ENCODE data around the gene PCDHGA10.
"Not testable (repeated sequence)": the region's sequence is repeated elsewhere in the genome, so short reads cannot be mapped to it uniquely, and the experiment has no call there.

PCDHGA10 gene

DNA sequence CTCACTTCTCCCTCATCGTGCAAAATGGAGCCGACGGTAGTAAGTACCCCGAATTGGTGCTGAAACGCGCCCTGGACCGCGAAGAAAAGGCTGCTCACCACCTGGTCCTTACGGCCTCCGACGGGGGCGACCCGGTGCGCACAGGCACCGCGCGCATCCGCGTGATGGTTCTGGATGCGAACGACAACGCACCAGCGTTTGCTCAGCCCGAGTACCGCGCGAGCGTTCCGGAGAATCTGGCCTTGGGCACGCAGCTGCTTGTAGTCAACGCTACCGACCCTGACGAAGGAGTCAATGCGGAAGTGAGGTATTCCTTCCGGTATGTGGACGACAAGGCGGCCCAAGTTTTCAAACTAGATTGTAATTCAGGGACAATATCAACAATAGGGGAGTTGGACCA lies 18.5 kb downstream of the PCDHGA10 start:
- Histone ChIP-seq H3K4me1 (ENCODE audit: control insufficient read depth, insufficient read depth, low read length) (no peaks in the 10 kb centered on the region), H3K27ac (ENCODE audit: low read depth, low read length) (no peak overlapping the region), H3K36me3 (ENCODE audit: control insufficient read depth, insufficient read depth, low read length) (peaks cover 16% of the 10 kb centered on the region), H3K4me3 (ENCODE audit: low read depth, low read length) (no peak overlapping the region), H3K9me3 (ENCODE audit: control insufficient read depth, insufficient read depth, low read depth, low read length) (peaks cover 63% of the 10 kb centered on the region), H3K9ac (ENCODE audit: low read length) (no peak overlapping the region), H3K27me3 (ENCODE audit: control insufficient read depth, insufficient read depth, low read length) (no peaks in the 10 kb centered on the region)

DNA sequence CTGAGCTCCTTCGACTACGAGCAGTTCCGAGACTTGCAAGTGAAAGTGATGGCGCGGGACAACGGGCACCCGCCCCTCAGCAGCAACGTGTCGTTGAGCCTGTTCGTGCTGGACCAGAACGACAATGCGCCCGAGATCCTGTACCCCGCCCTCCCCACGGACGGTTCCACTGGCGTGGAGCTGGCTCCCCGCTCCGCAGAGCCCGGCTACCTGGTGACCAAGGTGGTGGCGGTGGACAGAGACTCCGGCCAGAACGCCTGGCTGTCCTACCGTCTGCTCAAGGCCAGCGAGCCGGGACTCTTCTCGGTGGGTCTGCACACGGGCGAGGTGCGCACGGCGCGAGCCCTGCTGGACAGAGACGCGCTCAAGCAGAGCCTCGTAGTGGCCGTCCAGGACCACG lies 19.5 kb downstream of the PCDHGA10 start:
- not testable (repeated sequence) for H3K9ac ChIP-seq (ENCODE audit: low read length); H3K4me3 ChIP-seq (ENCODE audit: low read depth, low read length); H3K27ac ChIP-seq (ENCODE audit: low read depth, low read length); H3K4me1 ChIP-seq (ENCODE audit: control insufficient read depth, insufficient read depth, low read length); H3K27me3 ChIP-seq (ENCODE audit: control insufficient read depth, insufficient read depth, low read length)
- Histone ChIP-seq H3K36me3 (ENCODE audit: control insufficient read depth, insufficient read depth, low read length) (peaks cover 16% of the 10 kb centered on the region), H3K9me3 (ENCODE audit: control insufficient read depth, insufficient read depth, low read depth, low read length) (peaks cover 55% of the 10 kb centered on the region)

DNA sequence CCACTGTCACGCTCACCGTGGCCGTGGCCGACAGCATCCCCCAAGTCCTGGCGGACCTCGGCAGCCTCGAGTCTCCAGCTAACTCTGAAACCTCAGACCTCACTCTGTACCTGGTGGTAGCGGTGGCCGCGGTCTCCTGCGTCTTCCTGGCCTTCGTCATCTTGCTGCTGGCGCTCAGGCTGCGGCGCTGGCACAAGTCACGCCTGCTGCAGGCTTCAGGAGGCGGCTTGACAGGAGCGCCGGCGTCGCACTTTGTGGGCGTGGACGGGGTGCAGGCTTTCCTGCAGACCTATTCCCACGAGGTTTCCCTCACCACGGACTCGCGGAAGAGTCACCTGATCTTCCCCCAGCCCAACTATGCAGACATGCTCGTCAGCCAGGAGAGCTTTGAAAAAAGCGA lies 19.9 kb downstream of the PCDHGA10 start:
- not testable (repeated sequence) for H3K9ac ChIP-seq (ENCODE audit: low read length); H3K27me3 ChIP-seq (ENCODE audit: control insufficient read depth, insufficient read depth, low read length); H3K27ac ChIP-seq (ENCODE audit: low read depth, low read length); H3K4me1 ChIP-seq (ENCODE audit: control insufficient read depth, insufficient read depth, low read length); H3K4me3 ChIP-seq (ENCODE audit: low read depth, low read length)
- H3K9me3 ChIP-seq (ENCODE audit: control insufficient read depth, insufficient read depth, low read depth, low read length): peaks cover 50% of the 10 kb centered on the region
- peaks cover 13% of the 10 kb centered on the region for H3K36me3 ChIP-seq (ENCODE audit: control insufficient read depth, insufficient read depth, low read length)

DNA sequence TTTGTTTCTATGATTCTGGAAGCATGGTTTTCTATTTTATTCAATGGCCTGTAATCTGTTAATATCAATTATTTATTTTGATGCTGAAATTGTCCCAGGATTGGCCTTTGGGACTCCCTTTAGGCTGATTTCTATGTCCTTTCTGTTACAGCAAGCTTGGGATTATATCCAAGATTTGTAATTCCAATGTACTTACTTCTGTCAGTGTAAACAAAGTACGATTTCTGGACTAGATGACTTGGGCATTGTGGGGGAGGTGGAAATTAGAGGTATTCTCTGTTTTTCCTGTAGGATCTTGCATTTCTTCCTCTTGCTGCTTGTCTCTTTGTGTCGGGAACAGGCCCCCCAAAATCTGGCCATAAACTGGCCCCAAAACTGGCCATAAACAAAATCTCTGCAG lies 21.2 kb downstream of the PCDHGA10 start:
- H3K9ac ChIP-seq (ENCODE audit: low read length): no peak overlapping the region
- H3K27me3 ChIP-seq (ENCODE audit: control insufficient read depth, insufficient read depth, low read length): no peaks in the 10 kb centered on the region
- peaks cover 41% of the 10 kb centered on the region for H3K9me3 ChIP-seq (ENCODE audit: control insufficient read depth, insufficient read depth, low read depth, low read length)
- no peak overlapping the region for H3K4me3 ChIP-seq (ENCODE audit: low read depth, low read length)
- peaks cover 9% of the 10 kb centered on the region for H3K36me3 ChIP-seq (ENCODE audit: control insufficient read depth, insufficient read depth, low read length)
- H3K27ac ChIP-seq (ENCODE audit: low read depth, low read length): no peak overlapping the region
- H3K4me1 ChIP-seq (ENCODE audit: control insufficient read depth, insufficient read depth, low read length): no peaks in the 10 kb centered on the region

DNA sequence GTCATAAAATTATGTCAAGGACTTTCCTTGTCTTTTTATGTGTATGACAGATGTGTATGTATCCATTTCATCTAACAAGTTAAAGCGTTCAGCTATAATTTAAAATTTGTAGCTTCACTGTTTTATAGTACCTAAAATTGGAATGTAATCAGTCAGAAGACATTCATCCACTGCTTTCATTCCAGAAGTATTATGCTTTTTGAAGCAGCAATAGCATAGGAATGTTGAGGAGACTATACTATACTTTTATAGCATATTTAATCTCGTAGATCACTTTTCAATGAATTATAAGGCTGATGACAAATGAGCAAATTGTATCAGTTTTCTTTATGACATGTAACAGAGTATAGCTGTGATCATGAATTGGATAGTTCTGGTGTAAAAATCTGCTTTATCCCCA lies 24.4 kb downstream of the PCDHGA10 start:
- Histone ChIP-seq H3K9ac (ENCODE audit: low read length) (no peak overlapping the region), H3K4me1 (ENCODE audit: control insufficient read depth, insufficient read depth, low read length) (no peaks in the 10 kb centered on the region), H3K36me3 (ENCODE audit: control insufficient read depth, insufficient read depth, low read length) (no peaks in the 10 kb centered on the region), H3K4me3 (ENCODE audit: low read depth, low read length) (no peak overlapping the region), H3K27ac (ENCODE audit: low read depth, low read length) (no peak overlapping the region), H3K9me3 (ENCODE audit: control insufficient read depth, insufficient read depth, low read depth, low read length) (peaks cover 29% of the 10 kb centered on the region), H3K27me3 (ENCODE audit: control insufficient read depth, insufficient read depth, low read length) (no peaks in the 10 kb centered on the region)

DNA sequence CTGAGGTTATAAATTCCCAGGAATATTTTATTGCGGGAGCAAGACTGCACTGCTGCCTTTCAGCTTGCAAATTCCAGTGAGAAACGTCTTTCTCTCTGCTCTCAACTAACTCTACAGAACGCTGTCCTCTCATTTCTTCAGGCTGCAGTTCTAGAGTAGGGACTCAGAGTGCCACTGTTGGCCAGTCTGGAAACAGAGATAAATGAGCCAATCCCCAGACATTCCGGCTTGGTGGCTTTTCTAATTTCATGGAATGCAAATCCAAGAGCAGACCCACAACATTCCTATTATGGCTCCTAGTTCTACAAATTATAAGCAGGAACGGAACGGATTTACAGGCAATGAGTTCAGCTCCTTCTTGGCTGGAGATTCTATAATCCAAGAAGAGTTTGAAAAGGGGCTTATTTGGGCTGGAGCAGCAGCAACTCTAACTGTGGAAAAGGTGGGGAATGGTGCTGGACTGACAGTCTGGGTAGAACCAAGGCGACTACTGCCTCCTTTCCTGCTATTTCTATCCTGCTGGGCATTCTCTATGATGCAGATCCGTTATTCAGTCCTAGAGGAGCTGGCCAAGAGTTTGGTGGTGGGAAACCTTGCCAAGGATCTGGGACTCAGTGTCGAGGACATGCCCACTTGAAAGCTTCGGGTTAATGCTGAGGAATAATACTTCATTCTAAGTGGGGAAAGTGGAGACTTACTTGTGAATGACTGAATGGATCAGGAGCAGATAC lies 26.8 kb downstream of the PCDHGA10 start:
- no peaks in the 10 kb centered on the region for H3K4me1 ChIP-seq (ENCODE audit: control insufficient read depth, insufficient read depth, low read length)
- no peak overlapping the region for H3K27ac ChIP-seq (ENCODE audit: low read depth, low read length)
- no peaks in the 10 kb centered on the region for H3K36me3 ChIP-seq (ENCODE audit: control insufficient read depth, insufficient read depth, low read length)
- H3K27me3 ChIP-seq (ENCODE audit: control insufficient read depth, insufficient read depth, low read length): no peaks in the 10 kb centered on the region
- H3K9me3 ChIP-seq (ENCODE audit: control insufficient read depth, insufficient read depth, low read depth, low read length): peaks cover 14% of the 10 kb centered on the region
- H3K9ac ChIP-seq (ENCODE audit: low read length): no peak overlapping the region
- no peak overlapping the region for H3K4me3 ChIP-seq (ENCODE audit: low read depth, low read length)

DNA sequence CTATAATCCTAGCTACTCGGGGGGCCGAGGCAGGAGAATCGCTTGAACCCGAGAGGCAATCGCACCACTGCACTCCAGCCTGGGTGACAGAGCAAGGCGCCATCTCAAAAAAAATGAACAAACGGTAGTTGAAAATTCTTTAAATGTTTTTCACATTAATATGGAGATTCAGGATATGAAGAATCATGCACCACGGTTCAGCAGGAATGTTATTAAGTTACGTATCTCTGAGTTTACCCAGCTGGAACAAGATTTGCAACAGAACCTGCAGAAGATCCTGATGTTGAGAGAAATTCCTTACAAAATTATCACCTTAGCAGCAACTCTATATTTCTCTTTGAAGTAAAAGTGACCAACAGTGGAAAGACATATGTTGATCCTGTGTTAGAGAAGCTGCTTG lies 27.6 kb downstream of the PCDHGA10 start:
- no peak overlapping the region for H3K4me3 ChIP-seq (ENCODE audit: low read depth, low read length)
- peaks cover 14% of the 10 kb centered on the region for H3K9me3 ChIP-seq (ENCODE audit: control insufficient read depth, insufficient read depth, low read depth, low read length)
- no peak overlapping the region for H3K27ac ChIP-seq (ENCODE audit: low read depth, low read length)
- H3K4me1 ChIP-seq (ENCODE audit: control insufficient read depth, insufficient read depth, low read length): no peaks in the 10 kb centered on the region
- no peak overlapping the region for H3K9ac ChIP-seq (ENCODE audit: low read length)
- H3K36me3 ChIP-seq (ENCODE audit: control insufficient read depth, insufficient read depth, low read length): no peaks in the 10 kb centered on the region
- H3K27me3 ChIP-seq (ENCODE audit: control insufficient read depth, insufficient read depth, low read length): no peaks in the 10 kb centered on the region

DNA sequence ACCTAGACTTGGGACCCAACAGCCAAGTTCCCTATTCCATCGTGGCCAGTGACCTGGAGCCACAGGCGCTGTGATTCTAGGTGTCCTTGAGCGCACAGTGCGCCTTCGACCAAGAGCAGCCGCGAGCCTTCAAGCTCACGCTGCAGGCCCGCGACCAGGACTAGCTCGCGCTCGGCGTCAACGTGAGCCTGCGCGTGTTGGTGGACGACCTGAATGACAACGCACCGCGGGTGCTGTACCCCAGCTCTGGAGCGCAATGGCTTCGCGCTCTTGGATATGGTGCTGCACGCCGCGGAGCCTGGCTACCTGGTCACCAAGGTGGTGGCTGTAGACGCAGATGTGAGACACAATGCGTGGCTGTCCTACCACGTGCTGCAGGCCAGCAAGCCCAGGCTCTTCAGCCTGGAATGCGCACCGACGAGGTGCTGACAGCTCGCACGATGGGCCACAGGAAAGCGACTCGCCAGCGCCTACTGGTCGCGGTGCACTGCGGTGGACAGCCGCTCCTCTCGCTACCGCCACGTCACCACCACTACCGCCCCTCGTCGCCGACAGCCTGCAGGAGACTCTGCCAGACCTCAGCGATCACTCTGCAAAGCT lies 28.9 kb downstream of the PCDHGA10 start:
- H3K4me1 ChIP-seq (ENCODE audit: control insufficient read depth, insufficient read depth, low read length): no peaks in the 10 kb centered on the region
- H3K27ac ChIP-seq (ENCODE audit: low read depth, low read length): no peak overlapping the region
- peaks cover 7% of the 10 kb centered on the region for H3K9me3 ChIP-seq (ENCODE audit: control insufficient read depth, insufficient read depth, low read depth, low read length)
- H3K27me3 ChIP-seq (ENCODE audit: control insufficient read depth, insufficient read depth, low read length): no peaks in the 10 kb centered on the region
- H3K4me3 ChIP-seq (ENCODE audit: low read depth, low read length): no peak overlapping the region
- no peak overlapping the region for H3K9ac ChIP-seq (ENCODE audit: low read length)
- H3K36me3 ChIP-seq (ENCODE audit: control insufficient read depth, insufficient read depth, low read length): no peaks in the 10 kb centered on the region

DNA sequence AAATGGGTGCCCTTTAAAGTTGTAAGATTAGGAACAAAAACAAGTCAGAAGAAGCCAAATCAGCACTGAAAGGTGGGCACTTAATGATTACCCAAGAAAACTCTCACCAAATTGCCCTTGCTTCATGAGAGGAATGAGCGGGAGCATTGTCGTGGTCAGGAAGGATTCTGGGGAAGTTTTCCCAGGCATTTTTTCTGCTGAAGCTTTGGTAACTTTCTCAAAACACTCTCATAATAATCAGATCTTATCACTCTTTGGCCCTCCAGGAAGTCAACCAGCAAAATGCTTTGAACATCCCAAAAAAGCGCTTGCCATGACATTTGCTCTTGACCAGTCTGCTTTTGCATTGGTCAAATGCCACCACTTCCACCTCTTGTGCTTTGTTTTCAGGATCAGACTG lies 52.6 kb downstream of the PCDHGA10 start:
- no peak overlapping the region for H3K27ac ChIP-seq (ENCODE audit: low read depth, low read length)
- no peaks in the 10 kb centered on the region for H3K4me1 ChIP-seq (ENCODE audit: control insufficient read depth, insufficient read depth, low read length)
- H3K9me3 ChIP-seq (ENCODE audit: control insufficient read depth, insufficient read depth, low read depth, low read length): no peaks in the 10 kb centered on the region
- no peaks in the 10 kb centered on the region for H3K27me3 ChIP-seq (ENCODE audit: control insufficient read depth, insufficient read depth, low read length)
- H3K9ac ChIP-seq (ENCODE audit: low read length): no peak overlapping the region
- H3K36me3 ChIP-seq (ENCODE audit: control insufficient read depth, insufficient read depth, low read length): no peaks in the 10 kb centered on the region
- H3K4me3 ChIP-seq (ENCODE audit: low read depth, low read length): no peak overlapping the region

Measured in HUES6 (cell line).